ENCODE measurements around the gene NUP42. TPM values are rescaled to one million over a fixed set of nuclear protein-coding genes. Genes with fewer than 3 reads are reported as not detected.

Gene NUP42
- total RNA-seq, 1 donor from 2014 or later: 47.3 TPM

GRCh38 chr7:23247046-23247602 lies 65.3 kb downstream of the NUP42 start:
- Mint-ChIP-seq H3K9me3 (ENCODE audit: low read depth) (peaks cover 4% of the 10 kb centered on the region), H3K27ac (no peak overlapping the region), H3K36me3 (ENCODE audit: insufficient read depth) (no peaks in the 10 kb centered on the region), H3K27me3 (peaks cover 48% of the 10 kb centered on the region), H3K4me1 (ENCODE audit: low read depth) (no peaks in the 10 kb centered on the region), H3K4me3 (ENCODE audit: low read depth) (no peak overlapping the region)
- TF ChIP-seq CTCF (IDR thresholded peaks at IDR 0.05; ENCODE audit: unreplicated experiment): no peak
- no peak for DNase-seq (ENCODE audit: low spot score, unreplicated experiment)

- Mint-ChIP-seq H3K27me3 (peaks cover 47% of the 10 kb centered on the region), H3K4me3 (ENCODE audit: low read depth) (peak overlapping the region; percentile 48), H3K36me3 (ENCODE audit: insufficient read depth) (no peaks in the 10 kb centered on the region), H3K4me1 (ENCODE audit: low read depth) (no peaks in the 10 kb centered on the region), H3K27ac (no peak overlapping the region), H3K9me3 (ENCODE audit: low read depth) (peaks cover 4% of the 10 kb centered on the region)
- TF ChIP-seq CTCF (IDR thresholded peaks at IDR 0.05; ENCODE audit: unreplicated experiment): no peak
- DNase-seq (ENCODE audit: low spot score, unreplicated experiment): no peak
Measured at GRCh38 chr7:23247603-23248335, 65.9 kb downstream of the NUP42 start.

- Mint-ChIP-seq H3K9me3 (ENCODE audit: low read depth) (peaks cover 4% of the 10 kb centered on the region), H3K4me3 (ENCODE audit: low read depth) (no peak overlapping the region), H3K36me3 (ENCODE audit: insufficient read depth) (no peaks in the 10 kb centered on the region), H3K27me3 (peaks cover 41% of the 10 kb centered on the region), H3K4me1 (ENCODE audit: low read depth) (no peaks in the 10 kb centered on the region), H3K27ac (no peak overlapping the region)
- DNase-seq (ENCODE audit: low spot score, unreplicated experiment): no peak
- TF ChIP-seq CTCF (IDR thresholded peaks at IDR 0.05; ENCODE audit: unreplicated experiment): no peak
Measured at GRCh38 chr7:23249486-23249885, 67.6 kb downstream of the NUP42 start.

Other genes starting within 250 kb of the NUP42 start
- gene HYCC1, start 167.9 kb upstream of the NUP42 start, total RNA-seq: 65.2 and 66.0 TPM in 2 replicates
- 64.2 and 68.9 TPM in 2 replicates for gene KLHL7, start 76.3 kb upstream of the NUP42 start, total RNA-seq
- gene GPNMB, start 64.7 kb downstream of the NUP42 start, total RNA-seq: 0.98 and 1.4 TPM in 2 replicates
- 47.2 and 50.4 TPM in 2 replicates for gene MALSU1, start 117.3 kb downstream of the NUP42 start, total RNA-seq